Femur (tissue), 1 donor: ENCODE data around the gene CTDP1.
A peak's percentile ranks its signal among the peaks of the same experiment; 100 is the strongest.

Experiments used
- DNase-seq: peaks from one replicate; pipeline ENCODE4 v3.0.0-alpha.2; 2017

CTDP1 gene

DNA sequence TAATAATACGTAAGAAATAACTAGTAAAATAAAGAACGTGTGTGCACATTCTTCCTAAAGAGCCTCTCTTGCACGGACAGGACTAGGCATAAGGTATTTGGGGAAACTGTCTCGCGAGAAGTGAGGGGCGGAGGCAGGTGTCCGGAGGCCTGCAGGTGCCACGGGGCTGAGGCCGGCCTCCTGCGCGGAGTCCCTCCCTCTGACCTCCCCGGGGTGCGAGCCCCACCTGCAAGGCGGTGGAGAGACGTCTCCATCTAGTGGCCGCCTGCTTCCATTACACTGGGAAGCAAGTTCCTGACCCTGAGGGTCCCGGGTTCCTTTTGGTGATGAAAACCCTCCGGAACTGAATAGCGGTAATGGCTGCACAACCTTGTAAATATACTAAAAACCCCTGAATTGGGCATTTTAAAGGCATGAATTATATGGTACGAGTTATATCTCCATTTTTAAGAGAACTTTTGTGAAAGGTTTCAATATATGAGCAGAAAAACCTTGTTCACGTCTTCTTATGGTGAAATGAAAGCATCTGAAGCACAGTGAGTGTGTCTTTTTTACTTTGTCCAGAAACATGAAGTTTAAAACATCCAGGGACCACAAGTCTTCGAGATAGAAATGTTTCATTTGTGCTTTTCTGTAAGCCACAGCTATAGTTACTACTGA lies 35.5 kb upstream of the CTDP1 start:
- DNase-seq, result peak; percentile 78

DNA sequence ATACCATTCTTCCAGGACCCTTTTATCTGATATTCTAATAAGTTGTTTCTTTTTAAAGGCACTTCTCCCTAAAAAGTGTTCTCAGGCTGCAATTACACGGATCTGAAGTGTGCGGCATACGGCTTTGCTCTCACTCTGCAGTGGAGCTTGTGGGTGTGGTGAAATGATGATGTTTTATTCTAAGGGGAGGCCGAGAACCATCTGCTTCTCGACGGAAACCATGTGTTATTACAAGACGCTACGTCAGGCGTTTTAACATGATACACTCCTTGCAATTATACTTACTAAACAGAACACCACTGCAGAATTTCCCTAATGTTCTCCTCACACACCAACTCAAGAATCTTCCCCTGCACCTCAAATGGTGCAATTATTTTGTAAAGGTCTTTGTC lies 34.9 kb upstream of the CTDP1 start:
- DNase-seq, result no peak

DNA sequence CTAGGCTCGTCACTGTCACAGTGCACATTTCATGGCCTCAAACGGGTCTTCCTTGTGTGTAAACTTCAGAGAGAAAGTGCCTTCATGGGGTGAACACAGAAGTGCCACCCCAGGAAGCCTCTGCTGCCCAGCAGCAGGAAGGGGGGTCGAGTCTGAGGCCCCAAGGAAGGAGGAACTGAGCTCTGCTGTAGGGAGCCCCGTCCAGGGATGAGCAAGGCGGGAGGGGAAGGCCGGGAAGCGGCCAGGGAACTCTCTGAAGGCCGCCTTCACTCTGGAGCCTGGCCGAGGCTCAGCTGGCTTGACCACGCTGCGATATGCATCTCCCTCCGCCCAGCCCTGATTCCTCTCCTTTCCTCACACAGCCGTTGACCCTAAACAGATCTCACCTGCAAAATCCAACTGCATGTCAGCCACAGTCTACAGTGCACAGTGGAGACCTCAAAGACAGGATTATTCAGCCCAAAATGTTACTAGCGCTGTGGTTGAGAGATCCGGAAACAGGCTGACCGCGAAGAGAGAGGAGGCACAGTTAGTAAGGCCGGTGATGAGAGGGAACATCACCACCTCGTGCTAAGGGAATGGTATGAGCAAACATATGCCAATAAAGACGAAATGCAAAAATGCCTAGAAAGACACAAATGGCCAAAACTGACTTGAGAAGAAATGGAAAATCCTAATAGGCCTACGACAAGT lies 34.2 kb upstream of the CTDP1 start:
- DNase-seq, result no peak

- no peak for DNase-seq
Measured at GRCh38 chr18:79647307-79647706, 32.3 kb upstream of the CTDP1 start.

GRCh38 chr18:79650959-79651358 lies 28.6 kb upstream of the CTDP1 start:
- no peak for DNase-seq

DNA sequence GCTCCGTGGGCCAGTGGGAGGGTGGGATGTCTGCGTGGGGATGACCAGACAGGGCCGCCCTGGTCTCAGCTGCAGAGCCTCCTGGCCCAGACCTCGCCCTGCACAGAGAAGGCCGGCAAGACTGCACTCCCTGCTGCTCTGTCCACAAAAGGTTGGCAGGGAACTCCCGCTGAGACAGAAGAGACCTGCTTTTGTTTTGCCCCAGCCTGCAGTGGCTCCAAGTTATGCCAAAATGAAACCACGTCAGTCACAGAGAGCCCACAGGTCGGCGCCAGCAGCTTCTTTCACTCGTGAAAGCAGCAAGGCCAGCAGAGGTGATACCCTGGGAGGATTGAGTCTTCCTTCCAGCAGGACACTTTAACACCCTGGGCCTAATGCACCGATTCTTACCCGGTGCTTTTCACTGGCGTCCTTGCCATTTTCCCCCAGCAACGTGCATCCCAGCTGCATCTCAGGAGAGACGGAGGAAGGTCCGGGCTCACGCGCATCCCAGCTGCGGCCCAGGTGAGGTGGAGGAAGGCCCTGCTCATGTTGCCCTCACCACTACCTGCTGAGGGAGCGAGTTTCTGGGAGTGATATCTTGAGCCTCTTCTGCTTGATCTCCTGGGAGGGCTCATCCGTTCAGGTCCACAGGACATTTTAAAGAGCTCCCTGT lies 22.1 kb upstream of the CTDP1 start:
- no peak for DNase-seq

DNA sequence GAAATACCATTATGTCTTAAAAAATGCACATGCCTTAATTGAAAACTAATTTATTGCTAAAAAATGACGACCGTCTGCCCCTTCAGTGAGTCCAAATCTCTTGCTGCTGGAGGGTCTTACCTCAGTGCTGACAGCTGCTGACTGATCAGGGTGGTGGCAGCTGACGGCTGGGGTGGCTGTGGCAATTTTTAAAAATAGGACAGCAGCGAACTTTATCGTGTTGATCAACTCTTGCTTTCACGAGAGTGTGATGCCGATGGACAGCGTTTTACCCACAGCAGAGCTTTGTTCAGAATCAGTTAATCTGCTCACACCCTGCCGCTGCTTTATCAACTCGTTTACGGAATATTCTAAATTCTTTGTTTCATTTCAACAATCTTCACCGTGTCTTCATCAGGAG lies 21.2 kb upstream of the CTDP1 start:
- no peak for DNase-seq

DNA sequence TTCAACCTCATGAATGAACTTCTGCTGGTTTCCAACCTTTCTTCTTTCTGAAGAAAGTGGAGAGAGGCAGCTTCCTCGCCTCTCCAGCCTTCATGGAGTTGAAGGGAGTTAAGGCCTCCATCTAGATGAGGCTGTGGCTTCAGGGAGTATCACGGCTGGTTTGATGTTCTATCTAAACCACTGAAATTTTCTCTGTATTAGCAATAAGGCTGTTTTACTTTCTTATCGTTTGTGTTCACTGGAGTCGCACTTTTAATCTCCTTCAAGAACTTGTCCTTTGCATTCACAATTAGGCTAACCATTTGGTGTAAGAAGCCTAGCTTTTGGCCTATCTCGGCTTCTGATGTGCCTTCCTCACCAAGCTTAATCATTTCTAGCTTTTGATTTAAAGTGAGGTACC lies 19.9 kb upstream of the CTDP1 start:
- DNase-seq, result no peak

GRCh38 chr18:79662034-79662433 lies 17.6 kb upstream of the CTDP1 start:
- no peak for DNase-seq

- no peak for DNase-seq
Measured at GRCh38 chr18:79662439-79662838, 17.2 kb upstream of the CTDP1 start.

DNA sequence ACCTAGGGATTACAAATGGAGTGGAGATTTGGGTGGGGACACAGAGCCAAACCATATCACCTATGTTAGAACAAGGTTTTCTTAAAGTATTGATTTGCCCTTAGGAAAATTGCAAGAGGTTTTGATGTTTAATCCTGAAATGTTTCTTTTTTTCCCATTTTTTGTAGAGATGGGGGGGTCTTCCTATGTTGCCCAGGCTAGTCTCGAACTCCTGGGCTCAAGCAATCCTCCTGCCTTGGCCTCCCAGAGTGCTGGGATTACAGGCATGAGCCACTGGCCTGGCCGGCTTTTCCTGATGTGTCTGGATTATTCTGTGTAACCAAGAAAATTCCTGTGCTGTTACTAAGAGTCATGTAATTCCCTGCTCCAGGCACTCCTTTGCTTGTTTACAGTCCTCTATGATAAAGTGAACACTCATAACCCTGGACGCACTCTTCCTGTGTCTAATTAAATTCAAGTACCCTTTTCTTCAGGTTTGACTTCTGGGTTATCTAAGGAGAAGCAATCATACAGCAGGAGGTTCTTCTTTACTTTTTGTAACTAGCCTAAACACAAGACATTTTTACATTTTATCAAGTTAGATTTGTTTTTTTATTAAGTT lies 15.0 kb upstream of the CTDP1 start:
- DNase-seq, result no peak

DNA sequence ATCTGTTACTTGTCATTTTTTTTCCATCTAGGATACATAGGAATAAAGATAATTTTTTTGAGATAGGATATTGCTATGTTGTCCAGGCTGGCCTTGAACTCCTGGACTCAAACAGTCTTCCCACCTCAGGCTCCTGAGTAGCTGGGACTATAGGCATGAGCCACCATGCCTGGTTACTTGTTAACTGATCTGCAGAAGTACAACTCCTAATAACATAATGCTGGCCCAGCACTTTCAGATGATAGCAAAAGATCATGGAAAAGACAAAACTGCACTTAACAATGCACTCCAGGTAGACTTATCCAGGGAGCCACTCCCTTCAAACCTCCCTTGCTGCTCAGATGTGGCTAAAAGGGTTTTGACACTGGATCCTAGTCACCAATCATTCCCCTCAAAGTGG lies 11.4 kb upstream of the CTDP1 start:
- DNase-seq, result no peak

DNA sequence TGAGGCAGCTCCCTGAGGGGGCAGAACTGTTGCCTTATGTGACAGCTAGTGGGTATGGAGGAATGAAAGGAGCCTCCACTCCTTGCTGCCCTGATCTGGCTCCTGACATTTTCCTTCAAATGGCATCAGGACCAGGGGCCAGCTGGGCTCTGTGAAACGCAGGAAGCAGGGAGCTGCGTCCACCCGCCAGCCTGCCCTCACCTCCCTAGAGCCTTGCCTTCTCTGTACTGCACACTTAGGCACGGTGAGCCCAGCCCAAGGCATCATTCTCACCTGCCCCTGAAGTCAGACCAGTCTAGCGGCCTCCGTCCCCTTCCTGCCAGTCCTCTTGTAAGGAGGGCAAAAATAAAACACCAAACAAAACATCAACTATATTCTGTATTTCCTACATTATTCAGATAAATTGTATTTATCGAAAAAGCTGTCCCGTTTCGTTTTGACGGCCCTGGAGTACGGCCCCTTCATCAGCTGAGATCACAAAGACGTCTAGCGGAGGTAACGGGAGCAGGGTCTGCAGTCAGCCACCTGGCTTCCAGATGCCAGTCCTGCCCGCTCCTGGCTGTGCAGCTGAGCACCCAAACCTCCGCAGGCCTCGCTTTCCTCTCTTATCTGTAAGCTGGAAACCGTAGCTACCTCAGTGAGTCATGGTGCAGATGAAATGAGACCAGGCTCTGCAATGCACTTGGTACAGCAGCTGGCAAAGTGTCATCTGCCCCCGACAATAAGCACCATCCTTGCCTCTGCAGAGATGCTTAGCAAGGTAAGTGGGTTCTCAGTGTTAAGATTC lies 6.9 kb upstream of the CTDP1 start:
- DNase-seq, result no peak

DNA sequence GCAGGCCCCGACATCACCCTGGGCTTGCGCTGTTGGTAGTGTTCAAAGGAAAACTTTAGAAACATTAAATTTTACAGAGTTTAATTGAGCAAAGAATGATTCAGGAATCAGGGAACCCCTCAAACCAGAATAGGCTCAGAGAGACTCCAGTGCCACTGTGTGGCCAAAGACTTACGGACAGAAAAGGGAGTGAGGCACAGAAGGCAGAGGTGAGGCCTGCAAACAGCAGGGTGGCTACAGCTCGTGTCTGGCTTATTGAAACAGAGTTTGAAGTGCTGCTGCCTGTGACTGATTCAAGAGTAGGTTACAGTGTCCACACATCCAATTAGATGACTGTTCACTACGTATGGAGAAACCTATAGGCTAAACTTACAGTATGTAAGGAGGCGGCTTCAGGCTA lies 2.4 kb upstream of the CTDP1 start:
- DNase-seq, result no peak

- no peak for DNase-seq
Measured at GRCh38 chr18:79677840-79678239, 1.8 kb upstream of the CTDP1 start.

GRCh38 chr18:79678665-79679551 lies 695 bp upstream of the CTDP1 start:
- peak; percentile 99 for DNase-seq

- peak; percentile 47 for DNase-seq
Measured at GRCh38 chr18:79680100-79680879, 687 bp downstream of the CTDP1 start.

DNA sequence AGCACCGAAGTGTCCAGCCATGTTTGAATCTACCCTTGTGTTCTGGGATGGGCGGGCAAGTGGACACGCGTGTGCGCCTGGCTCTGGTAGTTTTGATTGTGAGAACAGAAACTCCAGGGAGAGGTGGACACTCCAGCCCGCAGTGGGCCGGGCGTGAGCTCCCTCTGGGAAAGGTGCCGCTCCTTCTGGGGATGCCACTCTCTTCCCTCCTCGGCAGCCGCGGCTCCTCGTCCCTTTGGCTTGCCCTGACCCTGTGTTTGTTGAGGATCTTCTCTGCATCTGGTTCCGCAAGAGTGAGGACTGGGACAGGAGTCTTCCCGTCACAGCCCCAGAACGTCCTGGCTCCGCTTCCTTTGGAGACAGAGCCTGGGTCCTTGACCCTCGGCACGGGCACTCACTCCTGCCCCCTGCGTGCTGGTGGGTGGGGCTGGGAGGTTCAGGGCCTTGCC lies 1.3 kb downstream of the CTDP1 start:
- no peak for DNase-seq

DNA sequence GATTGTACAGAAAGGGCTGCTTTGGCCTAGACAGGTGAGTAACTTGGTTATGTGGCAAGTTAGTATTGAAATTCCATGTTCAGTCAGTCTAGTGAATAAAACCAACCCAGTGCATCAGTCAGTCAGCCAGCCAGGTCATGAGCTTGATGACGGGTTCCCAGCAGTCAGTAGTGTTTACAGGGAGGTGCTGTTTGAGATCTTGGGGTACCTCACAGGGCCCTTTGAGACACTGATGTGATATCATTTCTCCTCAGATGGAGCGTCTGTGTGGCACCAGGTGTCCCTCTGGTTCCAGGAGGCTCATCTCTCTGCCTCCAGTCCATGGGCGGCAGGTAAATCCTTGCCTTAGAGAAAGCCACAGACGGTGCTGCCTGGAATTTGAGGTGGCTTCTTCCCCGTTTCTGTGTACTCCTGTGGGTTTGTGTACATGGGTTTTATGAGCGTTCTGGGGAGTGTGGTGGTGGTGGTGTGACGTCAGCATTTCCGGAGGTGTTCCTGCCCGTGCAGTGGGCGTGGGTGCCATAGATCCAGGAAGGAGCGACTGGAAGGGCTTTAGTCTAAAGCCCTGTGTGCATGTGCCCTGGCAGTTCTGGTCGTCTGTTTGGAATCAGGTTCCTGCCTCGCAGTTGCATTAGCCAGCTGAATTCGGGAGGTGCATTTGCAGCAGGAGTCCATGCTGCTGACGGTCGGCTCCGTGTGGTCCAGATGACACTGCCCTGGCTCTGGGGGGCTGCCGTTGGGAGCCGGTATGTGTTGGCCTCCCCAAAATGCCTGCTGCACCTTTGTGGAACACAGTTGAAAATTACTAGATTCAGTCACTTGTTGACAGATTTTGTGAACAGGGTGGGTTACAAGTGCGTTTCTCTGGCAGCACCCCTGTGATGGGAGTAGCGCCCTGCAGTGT lies 2.1 kb downstream of the CTDP1 start:
- DNase-seq, result no peak

- no peak for DNase-seq
Measured at GRCh38 chr18:79682481-79682880, 2.9 kb downstream of the CTDP1 start.
